ENCODE results near the gene EMC7.
A peak's percentile ranks its signal among the peaks of the same experiment; 100 is the strongest.
"Not testable (repeated sequence)": the region's sequence is repeated elsewhere in the genome, so short reads cannot be mapped to it uniquely, and the experiment has no call there.

The EMC7 gene

DNA sequence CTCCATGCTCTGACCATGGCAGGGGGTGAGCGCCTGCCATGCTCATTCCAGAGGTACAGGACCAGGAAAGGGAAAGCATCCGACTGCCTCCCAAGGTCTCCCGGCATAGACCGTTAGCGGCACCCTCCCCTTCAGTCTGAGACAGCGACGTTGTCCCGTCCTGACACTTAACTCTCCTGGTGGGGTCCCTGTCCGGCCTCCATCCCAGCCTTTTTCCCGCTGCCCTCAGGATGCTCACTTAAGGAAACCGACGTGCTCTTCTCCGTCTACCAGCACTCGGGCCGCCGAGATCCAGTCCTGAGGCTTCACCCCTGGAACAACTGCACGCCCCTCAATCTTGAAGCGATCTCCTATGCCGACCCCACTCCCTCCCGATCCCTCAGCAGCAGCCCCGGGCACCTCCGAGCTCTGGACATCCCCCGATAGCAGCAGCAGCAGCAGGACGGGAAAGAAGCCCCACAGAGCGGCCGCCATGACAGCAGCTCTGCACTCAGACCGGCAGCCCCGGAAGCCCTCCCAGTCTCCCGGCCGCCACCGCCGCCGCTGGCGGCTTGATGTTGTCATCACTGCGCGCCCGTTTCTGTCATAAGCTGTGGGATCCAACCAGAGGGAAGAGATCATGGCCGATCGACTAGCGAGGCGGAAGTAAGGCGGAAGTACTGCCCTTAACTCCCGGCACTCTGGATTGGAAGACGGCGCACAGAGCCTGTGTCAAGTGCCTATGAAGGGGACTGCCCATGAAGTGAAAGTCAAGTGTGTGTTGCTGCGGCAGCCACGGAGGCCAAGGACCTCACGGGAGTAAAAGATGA is at the start of gene EMC7, which contains the start of gene PGBD4:
Gene EMC7, minus strand, starts transcription at position 497 of the 809 bp plus-strand sequence. Its CDS starts 23 bp downstream, at position 474.
Gene PGBD4, plus strand, starts transcription at position 718 of the 809 bp plus-strand sequence. CDS start 449 bp downstream, outside the sequence.
- DNase-seq (ENCODE audit: low read depth): peak; percentile 98

DNA sequence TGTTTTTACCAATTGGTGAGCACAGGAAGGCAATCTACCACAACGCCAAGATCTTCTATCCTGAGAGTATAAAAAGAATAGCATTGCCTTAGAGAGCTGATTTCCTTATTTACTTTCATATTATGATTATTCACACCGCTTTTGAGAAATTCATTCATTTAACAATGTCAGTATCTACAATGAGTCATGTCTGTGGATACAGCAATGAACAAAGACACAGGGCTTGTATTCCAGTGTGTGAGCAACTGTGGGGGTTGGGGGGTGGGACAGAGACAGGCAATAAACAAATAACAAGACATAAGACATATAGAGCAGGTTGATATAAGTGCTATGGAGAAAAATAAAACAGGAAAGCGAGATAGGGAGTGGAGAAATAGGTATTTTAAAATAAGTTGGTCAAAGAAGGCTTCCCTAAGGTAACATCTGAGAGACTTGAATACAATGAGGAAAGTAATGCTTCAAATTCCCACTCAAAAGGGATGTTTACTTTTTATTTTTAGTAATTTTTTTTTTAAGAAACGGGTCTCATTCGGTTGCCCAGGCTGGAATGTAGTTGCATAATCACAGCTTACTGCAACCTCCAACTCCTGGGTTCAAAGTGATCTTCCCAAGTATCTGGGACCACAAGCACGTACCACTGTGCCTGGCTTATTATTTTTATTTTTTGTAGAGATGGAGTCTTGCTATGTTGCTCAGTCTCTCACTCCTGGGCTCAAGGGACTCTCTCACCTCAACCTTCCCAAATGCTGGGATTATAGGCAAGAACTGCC is 45.9 kb upstream of the EMC7 start:
- DNase-seq (ENCODE audit: low read depth): no peak

- no peak for DNase-seq (ENCODE audit: low read depth)
These were observed 31.8 kb upstream of the EMC7 start for GRCh38 chr15:34133511-34133910.

- no peak for DNase-seq (ENCODE audit: low read depth)
These were observed 31.2 kb upstream of the EMC7 start for GRCh38 chr15:34132881-34133280.

DNA sequence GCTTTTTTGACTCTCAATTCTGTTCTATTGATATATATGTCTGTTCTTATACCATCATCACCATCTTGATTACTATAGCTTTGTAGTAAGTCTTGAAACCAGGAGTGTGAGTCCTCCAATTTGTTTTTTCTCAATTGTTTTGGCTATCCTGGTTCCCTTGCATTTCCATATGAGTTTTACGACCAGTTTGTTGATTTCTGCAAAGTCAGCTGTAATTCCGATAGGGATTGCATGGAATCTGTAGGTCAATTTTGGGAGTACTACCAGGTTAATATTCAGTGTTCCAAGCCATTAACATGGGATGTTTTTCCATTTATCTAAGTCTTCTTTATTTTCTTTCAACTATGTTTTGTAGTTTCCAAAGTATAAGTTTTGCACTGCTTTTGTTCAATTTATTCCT is 27.2 kb upstream of the EMC7 start:
- DNase-seq (ENCODE audit: low read depth): no peak

DNA sequence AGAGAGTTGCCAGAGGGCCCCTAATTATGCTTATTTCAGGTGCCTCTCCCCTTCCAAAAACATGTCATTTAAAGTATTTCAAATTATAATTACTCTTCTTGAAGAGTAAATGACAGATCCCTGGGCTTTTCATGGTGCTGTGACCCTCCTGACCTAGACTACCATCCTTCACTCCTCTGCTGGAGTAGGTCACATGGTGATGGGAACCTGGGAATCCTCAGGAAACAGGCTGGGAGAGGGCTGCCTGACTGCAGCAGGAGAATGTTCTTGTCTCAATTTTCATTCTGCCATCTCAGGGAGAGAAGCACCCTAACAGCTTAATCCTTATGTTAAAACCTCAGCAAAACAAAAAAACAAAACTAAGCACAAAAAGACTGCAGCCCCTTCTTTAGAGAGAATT is 24.9 kb upstream of the EMC7 start:
- DNase-seq (ENCODE audit: low read depth): no peak

- DNase-seq (ENCODE audit: low read depth): no peak
These were observed 24.3 kb upstream of the EMC7 start for GRCh38 chr15:34125945-34126344.

DNA sequence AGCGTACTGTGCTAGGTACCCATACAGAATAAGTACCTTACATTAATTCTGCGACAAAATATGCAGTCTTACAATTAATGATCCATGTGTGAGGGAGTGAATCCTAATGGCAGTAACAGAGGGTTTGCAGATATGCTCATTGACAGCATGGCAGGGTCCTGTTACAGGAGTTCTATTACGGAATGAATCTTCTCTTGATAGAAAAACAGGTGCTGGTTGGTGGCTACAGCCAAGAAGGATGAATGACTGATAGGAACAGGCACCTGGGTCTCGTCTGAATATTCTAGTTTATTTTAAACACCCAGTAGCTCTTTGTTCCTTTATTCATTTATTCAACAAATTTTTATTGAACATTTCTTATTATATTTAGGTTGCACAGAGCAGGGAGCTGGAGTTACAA is 23.0 kb upstream of the EMC7 start:
- no peak for DNase-seq (ENCODE audit: low read depth)

DNA sequence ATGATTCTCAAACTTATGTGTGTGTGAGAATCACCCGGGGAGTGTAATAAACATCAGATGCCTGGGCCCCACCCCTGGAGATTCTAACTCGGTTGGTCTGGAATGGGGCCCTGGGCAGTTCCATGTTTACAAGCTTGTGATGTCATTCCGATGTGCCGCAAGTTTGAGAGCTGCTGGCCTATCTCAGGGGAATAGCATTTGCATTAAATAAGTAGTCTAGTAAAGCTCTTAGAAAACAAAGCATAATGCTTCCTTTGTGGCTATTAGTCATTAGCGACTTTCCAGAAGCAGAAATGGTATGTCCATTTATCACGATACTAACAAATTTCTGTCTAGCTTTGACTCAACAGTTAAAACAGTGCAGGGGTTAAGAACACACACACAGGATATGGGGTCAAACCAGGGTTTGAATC is 21.1 kb upstream of the EMC7 start:
- DNase-seq (ENCODE audit: low read depth): no peak

DNA sequence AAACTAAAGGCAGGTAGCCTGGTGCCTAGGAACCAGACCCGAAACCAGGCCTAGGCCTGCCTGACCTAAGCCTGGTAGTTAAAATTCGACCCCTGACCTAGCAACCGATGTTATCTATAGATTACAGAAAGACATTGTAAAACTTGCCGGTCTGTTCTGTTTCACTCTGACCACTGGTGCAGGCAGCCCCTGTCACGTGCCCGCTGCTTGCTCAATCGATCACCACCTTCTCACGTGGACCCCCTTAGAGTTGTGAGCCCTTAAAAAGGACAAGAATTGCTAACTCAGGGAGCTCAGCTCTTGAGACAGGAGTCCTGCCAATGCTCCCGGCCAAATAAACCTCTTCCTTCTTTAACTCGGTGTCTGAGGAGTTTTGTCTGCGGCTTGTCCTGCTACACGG is 20.1 kb upstream of the EMC7 start:
- DNase-seq (ENCODE audit: low read depth): not testable (repeated sequence)

DNA sequence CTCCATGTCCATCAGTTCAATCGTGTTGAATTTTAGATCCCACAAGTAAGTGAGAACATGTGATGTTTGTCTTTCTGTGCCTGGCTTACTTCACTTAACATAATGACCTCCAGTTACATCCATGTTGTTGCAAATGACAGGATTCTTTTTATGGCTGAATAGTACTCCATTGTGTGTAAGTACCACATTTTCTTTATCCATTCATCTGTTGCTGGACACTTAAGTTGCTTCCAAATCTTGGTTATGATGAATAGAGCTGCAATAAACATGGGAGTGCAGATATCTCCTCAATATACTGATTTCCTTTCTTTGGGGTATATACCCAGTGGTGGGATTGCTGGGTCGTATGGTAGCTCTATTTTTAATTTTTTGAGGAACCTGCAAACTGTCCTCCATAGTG is 18.8 kb upstream of the EMC7 start:
- DNase-seq (ENCODE audit: low read depth): not testable (repeated sequence)

DNA sequence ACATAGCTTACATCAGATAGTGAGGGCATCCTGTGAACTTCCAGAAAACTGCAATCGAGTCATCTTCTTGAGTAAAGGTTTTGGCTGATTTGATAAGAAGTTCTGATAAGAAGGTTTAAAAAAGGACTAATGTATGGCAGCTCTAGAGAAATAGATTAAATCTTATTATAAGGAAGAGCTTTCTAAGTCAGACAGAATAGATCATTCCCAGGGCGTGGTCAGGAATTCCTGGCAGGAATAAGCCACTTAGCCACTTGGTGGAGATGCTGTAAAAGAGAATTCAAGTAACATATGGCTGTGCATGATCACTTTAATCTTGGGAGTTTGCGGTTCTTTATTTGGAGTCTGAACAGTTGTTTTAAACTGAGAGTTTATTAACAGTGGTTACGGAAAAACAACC is 17.6 kb upstream of the EMC7 start:
- no peak for DNase-seq (ENCODE audit: low read depth)

- DNase-seq (ENCODE audit: low read depth): no peak
These were observed 15.0 kb upstream of the EMC7 start for GRCh38 chr15:34116620-34117019.

DNA sequence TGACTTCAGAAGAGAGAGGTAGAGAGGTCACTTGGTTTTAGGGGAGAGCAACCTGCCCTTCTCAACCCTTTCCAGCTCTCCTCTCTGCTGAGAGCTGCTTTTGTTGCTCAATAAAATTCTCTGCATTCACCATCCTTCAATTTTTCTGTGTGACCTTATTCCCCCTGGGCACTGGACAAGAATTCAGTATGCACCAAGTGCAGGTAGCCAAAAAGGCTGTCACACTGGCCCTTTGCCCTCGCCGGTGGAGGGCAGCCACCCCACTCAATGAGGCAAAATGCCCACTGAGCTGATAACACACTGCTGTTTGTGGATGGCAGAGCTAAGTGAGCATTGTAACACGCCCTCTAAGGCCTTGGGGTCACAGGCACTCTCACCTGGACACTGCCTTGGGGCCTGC is 13.1 kb upstream of the EMC7 start:
- no peak for DNase-seq (ENCODE audit: low read depth)

DNA sequence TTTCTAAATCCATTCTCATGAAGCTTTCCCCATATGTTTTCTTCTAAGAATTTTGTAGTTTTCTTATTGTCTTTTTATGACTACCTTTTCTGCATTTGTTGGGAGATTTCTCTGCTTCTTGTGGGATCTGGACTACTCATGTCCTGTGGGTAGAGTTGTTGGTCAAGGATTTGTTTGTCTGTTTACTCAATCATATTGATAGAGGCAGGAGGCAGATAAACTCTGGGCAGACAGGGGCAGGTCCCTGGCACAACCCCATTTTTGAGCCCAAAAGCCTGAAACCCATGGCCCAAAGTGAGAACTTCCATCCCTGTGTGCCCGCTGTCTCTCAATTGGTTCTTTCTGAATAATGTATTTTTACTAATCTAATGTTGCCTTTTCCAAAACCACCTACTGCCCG is 12.6 kb upstream of the EMC7 start:
- DNase-seq (ENCODE audit: low read depth): no peak

DNA sequence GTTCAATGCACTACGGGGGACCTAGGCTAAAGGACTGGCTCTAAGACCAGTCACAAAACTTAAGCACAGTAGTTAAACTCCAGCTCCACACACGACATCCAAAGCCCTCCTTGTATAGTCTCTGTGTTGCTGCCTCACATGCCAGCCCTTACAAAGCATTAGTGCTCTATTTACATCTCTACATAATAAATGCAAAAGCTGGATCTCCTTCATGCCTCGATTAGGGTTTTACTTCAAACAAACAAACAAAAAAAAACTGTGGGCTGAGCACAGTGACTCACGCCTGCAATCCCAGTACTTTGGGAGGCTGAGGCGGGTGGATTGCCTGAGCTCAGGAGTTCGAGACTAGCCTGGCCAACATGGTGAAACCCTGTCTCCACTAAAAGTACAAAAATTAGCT is 9.8 kb upstream of the EMC7 start:
- DNase-seq (ENCODE audit: low read depth): no peak

DNA sequence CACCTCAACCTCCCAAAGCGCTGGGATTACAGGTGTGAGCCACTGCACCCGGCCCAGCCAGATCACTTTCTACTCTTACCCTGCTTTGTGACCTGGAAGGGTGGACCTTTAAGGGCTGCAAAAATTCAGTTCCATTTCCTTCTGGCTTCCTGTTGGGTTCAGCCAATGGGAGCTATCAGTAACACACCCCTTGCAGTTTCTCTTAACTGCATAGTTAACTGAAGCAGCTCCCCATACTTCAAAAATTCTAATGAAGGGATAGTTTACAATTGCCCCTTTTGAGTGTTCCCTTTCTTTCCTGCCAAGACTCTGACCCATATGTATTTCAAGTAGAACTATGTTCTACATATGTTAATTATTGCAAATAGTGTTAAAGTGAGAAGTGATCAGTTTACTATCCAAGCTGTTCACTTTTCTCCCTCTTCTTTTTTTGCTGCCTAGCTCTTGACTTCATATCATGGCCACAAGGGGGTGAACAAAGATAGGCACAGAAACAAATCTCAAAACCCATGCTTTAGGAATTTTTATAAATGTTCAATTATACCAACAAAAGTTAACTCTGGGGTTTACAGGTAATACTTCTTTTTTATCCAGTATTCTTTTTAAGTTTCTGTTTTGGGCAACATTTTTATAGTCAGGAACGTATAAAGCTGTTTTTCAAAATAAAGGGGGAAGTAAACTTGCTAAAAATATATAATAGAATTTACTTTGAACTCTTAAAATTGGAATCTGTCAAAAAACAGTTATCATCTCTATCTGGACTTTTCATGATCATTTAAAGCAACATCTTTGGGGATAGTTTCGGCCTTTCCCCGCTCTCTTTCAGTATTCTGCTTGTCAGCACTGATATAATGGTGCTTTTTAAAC is 8.4 kb upstream of the EMC7 start:
- no peak for DNase-seq (ENCODE audit: low read depth)

DNA sequence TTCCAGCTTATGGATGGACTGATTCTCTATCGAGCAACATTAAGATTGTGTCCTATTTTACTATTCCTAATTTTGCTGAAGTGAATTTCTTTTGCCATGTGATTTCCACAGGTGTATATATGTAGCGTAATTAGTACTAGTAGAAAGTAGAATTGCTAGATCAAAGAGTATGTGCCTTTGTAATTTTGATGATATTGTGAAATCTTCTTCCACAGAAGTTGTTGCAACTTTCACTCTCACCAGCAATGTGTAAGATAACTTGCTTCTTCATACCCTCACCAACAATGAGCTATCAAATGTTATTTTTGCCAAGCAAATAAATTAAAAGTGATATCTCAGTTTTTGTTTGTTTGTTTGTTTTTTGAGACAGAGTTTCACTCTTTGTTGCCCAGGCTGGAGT is 5.7 kb upstream of the EMC7 start:
- DNase-seq (ENCODE audit: low read depth): no peak

- no peak for DNase-seq (ENCODE audit: low read depth)
These were observed 4.8 kb upstream of the EMC7 start for GRCh38 chr15:34106423-34106822.

- DNase-seq (ENCODE audit: low read depth): no peak
These were observed 688 bp upstream of the EMC7 start for GRCh38 chr15:34102175-34102925.

- no peak for DNase-seq (ENCODE audit: low read depth)
These were observed 1.7 kb downstream of the EMC7 start for GRCh38 chr15:34099914-34100313.

- no peak for DNase-seq (ENCODE audit: low read depth)
These were observed 15.9 kb downstream of the EMC7 start for GRCh38 chr15:34085746-34086145.

All from activated gamma-delta T cell treated with anti-CD3 and anti-CD28 coated beads, Interleukin-2, amount 50 U/mL, for 16 hours (primary cell).